ENCODE measurements around the gene MRPS21. TPM values are rescaled to one million over a fixed set of nuclear protein-coding genes. Genes with fewer than 3 reads are reported as not detected.

Gene MRPS21
- total and polyA plus RNA-seq, 2 donors from 2014 or later = 71.7 to 134 TPM

GRCh38 chr1:150256198-150256553 is 37.5 kb upstream of the MRPS21 start:
- FAIRE-seq (no peak), DNase-seq (no peak)
- no peak for TF ChIP-seq CTCF (IDR thresholded peaks at IDR 0.05; ENCODE audit: borderline replicate concordance, extremely low read depth, insufficient read depth)
- H3K27ac ChIP-seq (ENCODE audit: low read depth in 2 of 2, low read length in 2 of 2) = no peak overlapping the region
- H3K36me3 ChIP-seq (ENCODE audit: control insufficient read depth in 2 of 3, insufficient read depth in 3 of 3, low read length in 3 of 3) = no peaks in the 10 kb centered on the region
- H3K9me3 ChIP-seq (ENCODE audit: control insufficient read depth in 2 of 3, insufficient read depth in 1 of 3, low read length in 3 of 3) = no peaks in the 10 kb centered on the region
- H3K9ac ChIP-seq (ENCODE audit: low read length in 3 of 3) = peak overlapping the region in 1 of 3 donors; percentile 20
- H3K4me3 ChIP-seq (ENCODE audit: low read length in 3 of 3) = peak overlapping the region in 1 of 3 donors; percentile 54
- H3K27me3 ChIP-seq (ENCODE audit: control insufficient read depth, insufficient read depth, low read length) = no peaks in the 10 kb centered on the region
- intact Hi-C loops (cut with DNase I) = no loop called here
- H3K4me1 ChIP-seq (ENCODE audit: control insufficient read depth in 2 of 3, insufficient read depth in 2 of 3, low read depth in 1 of 3, low read length in 3 of 3) = peaks cover 2 to 14% (median 14%) of the 10 kb centered on the region in 3 donors

- Histone ChIP-seq H3K36me3 (ENCODE audit: control insufficient read depth in 2 of 3, insufficient read depth in 3 of 3, low read length in 3 of 3) (no peaks in the 10 kb centered on the region), H3K9me3 (ENCODE audit: control insufficient read depth in 2 of 3, insufficient read depth in 1 of 3, low read length in 3 of 3) (no peaks in the 10 kb centered on the region), H3K4me1 (ENCODE audit: control insufficient read depth in 2 of 3, insufficient read depth in 2 of 3, low read depth in 1 of 3, low read length in 3 of 3) (peaks cover 2 to 14% (median 14%) of the 10 kb centered on the region in 3 donors), H3K4me3 (ENCODE audit: low read length in 3 of 3) (no peak overlapping the region), H3K27me3 (ENCODE audit: control insufficient read depth, insufficient read depth, low read length) (no peaks in the 10 kb centered on the region), H3K27ac (ENCODE audit: low read depth in 2 of 2, low read length in 2 of 2) (no peak overlapping the region), H3K9ac (ENCODE audit: low read length in 3 of 3) (peak overlapping the region in 2 of 3 donors; percentile 20 to 45)
- intact Hi-C loops (cut with DNase I) = no loop called here
- FAIRE-seq (no peak), DNase-seq (peak in 4 of 5 donors; percentile 44 to 76 (median 57))
- TF ChIP-seq CTCF (IDR thresholded peaks at IDR 0.05; ENCODE audit: borderline replicate concordance, extremely low read depth, insufficient read depth) = no peak
Observed at GRCh38 chr1:150256554-150257341, 36.9 kb upstream of the MRPS21 start.

GRCh38 chr1:150257624-150258585 is 35.8 kb upstream of the MRPS21 start, which contains the start of gene CA14:
Gene CA14, plus strand, starts transcription at chr1:150257774. Its CDS starts 355 bp downstream, at chr1:150258129.
- intact Hi-C loops (cut with DNase I) = no loop called here
- TF ChIP-seq CTCF (IDR thresholded peaks at IDR 0.05; ENCODE audit: borderline replicate concordance, extremely low read depth, insufficient read depth) = no peak
- Histone ChIP-seq H3K36me3 (ENCODE audit: control insufficient read depth in 2 of 3, insufficient read depth in 3 of 3, low read length in 3 of 3) (no peaks in the 10 kb centered on the region), H3K27me3 (ENCODE audit: control insufficient read depth, insufficient read depth, low read length) (no peaks in the 10 kb centered on the region), H3K9me3 (ENCODE audit: control insufficient read depth in 2 of 3, insufficient read depth in 1 of 3, low read length in 3 of 3) (no peaks in the 10 kb centered on the region), H3K9ac (ENCODE audit: low read length in 3 of 3) (peak within 1 kb of the TSS in 2 of 3 donors; percentile 20 to 45), H3K4me1 (ENCODE audit: control insufficient read depth in 2 of 3, insufficient read depth in 2 of 3, low read depth in 1 of 3, low read length in 3 of 3) (peaks cover 2 to 14% (median 14%) of the 10 kb centered on the region in 3 donors), H3K4me3 (ENCODE audit: low read length in 3 of 3) (peak within 1 kb of the TSS in 1 of 3 donors; percentile 13), H3K27ac (ENCODE audit: low read depth in 2 of 2, low read length in 2 of 2) (no peak within 1 kb of the TSS)
- DNase-seq = peak in 4 of 5 donors; percentile 67 to 77 (median 70)
- no peak for FAIRE-seq
